Endothelial cell of umbilical vein (primary cell): ENCODE results near the gene PPP1R16B. TPM values are rescaled to one million over a fixed set of nuclear protein-coding genes. Genes with fewer than 3 reads are reported as not detected.

Source experiments
- BruUV-seq: library from RNA; stranded (reverse); fragments of 400-500 nt; replicated peaks from 2 replicates; lab custom pipeline; 2021; lab: Mats Ljungman, UMichigan
- CTCF ChIA-PET: fragments of 300-600, 350-600 bp; sonication (Branson Sonifier 250); formaldehyde crosslinking; loops from one replicate; lab custom pipeline; 2021; ENCODE audit warnings: antibody characterized with exemption, inconsistent platforms; lab: Charles Lee
- POLR2A ChIA-PET: fragments of 300-600, 350-600 bp; sonication (Branson Sonifier 250); formaldehyde crosslinking; loops from one replicate; lab custom pipeline; 2021; ENCODE audit warnings: antibody characterized with exemption, inconsistent platforms; lab: Charles Lee
- DNase-seq: peaks from one replicate; pipeline ENCODE4 v3.0.0-alpha.2; 2011; ENCODE audit warnings: low read depth, low spot score
- FAIRE-seq: peaks from 2 replicates; lab custom pipeline; 2011; peaks lifted over from hg19 to GRCh38; lab: Jason Lieb, UNC
- H2AFZ ChIP-seq: 2 replicates; pipeline ENCODE4 v1.6.0; 2012; ENCODE audit warnings: low read depth, low read length, control low read depth, inconsistent platforms
- H3K27ac ChIP-seq: 2 replicates; pipeline ENCODE4 v1.5.1; 2011; ENCODE audit warnings: low read depth, mild to moderate bottlenecking, control low read depth, low read length, moderate library complexity; ENCODE audit not compliant: insufficient read depth
- H3K27me3 ChIP-seq, 2 experiments: 2 replicates each; pipeline versions ENCODE4 v1.6.0 to v1.6.1; 2011; ENCODE audit warnings: low read length in 2 of 2, mixed read lengths in 1 of 2; ENCODE audit not compliant: control insufficient read depth in 2 of 2, insufficient read depth in 2 of 2
- H3K36me3 ChIP-seq, 2 experiments: 2 replicates in 1 of 2; 3 replicates in 1 of 2; pipeline ENCODE4 v1.5.1; 2011; ENCODE audit warnings: low read length in 2 of 2, mild to moderate bottlenecking in 1 of 2, moderate library complexity in 1 of 2; ENCODE audit not compliant: control insufficient read depth in 2 of 2, insufficient read depth in 2 of 2; ENCODE audit errors: extremely low read depth in 1 of 2
- H3K4me1 ChIP-seq: 3 replicates; pipeline ENCODE4 v1.5.1; 2011; ENCODE audit warnings: mild to moderate bottlenecking, low read length; ENCODE audit not compliant: control insufficient read depth, insufficient read depth; ENCODE audit errors: extremely low read depth
- H3K4me2 ChIP-seq: 2 replicates; pipeline ENCODE4 v1.6.1; 2011; ENCODE audit warnings: low read length, control low read depth, mixed read lengths; ENCODE audit not compliant: insufficient read depth
- H3K4me3 ChIP-seq, 3 experiments: fragments of 200-600 bp in 1 of 3; sonication (generic), shearing (Covaris generic) in 1 of 3; replicated peaks in 1 of 3; 2 replicates each; pipeline ENCODE4 v1.5.1; 2011 to 2016; ENCODE audit warnings: control low read depth in 3 of 3, low read length in 3 of 3, mild to moderate bottlenecking in 2 of 3, inconsistent platforms in 1 of 3, low read depth in 1 of 3, moderate library complexity in 1 of 3; ENCODE audit not compliant: insufficient read depth in 1 of 3
- H3K79me2 ChIP-seq: 2 replicates; pipeline ENCODE4 v1.6.0; 2012; ENCODE audit warnings: low read length, inconsistent platforms; ENCODE audit not compliant: control insufficient read depth, insufficient read depth
- H3K9ac ChIP-seq: replicated peaks from 2 replicates; pipeline ENCODE3; 2011; ENCODE audit warnings: low read length, control low read depth; ENCODE audit not compliant: insufficient read depth; ENCODE audit errors: extremely low read depth
- H3K9me1 ChIP-seq: replicated peaks from 3 replicates; pipeline ENCODE4 v1.6.0; 2011; ENCODE audit warnings: mild to moderate bottlenecking, low read length; ENCODE audit not compliant: control insufficient read depth, insufficient read depth; ENCODE audit errors: extremely low read depth
- H3K9me3 ChIP-seq: replicated peaks from 2 replicates; pipeline ENCODE4 v1.5.1; 2012; ENCODE audit warnings: low read length, inconsistent platforms; ENCODE audit not compliant: control insufficient read depth, insufficient read depth
- H4K20me1 ChIP-seq: replicated peaks from 2 replicates; pipeline ENCODE3; 2011; ENCODE audit warnings: mild to moderate bottlenecking, low read length; ENCODE audit not compliant: control insufficient read depth, insufficient read depth; ENCODE audit errors: extremely low read depth
- EZH2 ChIP-seq: IDR thresholded peaks from 2 replicates; pipeline ENCODE4 v1.6.1; 2012; ENCODE audit warnings: borderline replicate concordance, low read depth, mild to moderate bottlenecking, moderate library complexity, low read length, inconsistent platforms; ENCODE audit not compliant: severe bottlenecking
- FOS ChIP-seq: IDR thresholded peaks from 2 replicates; pipeline ENCODE4 v1.6.1; 2011; ENCODE audit warnings: mild to moderate bottlenecking, low read length, moderate library complexity, borderline replicate concordance; ENCODE audit not compliant: insufficient read depth
- GATA2 ChIP-seq: IDR thresholded peaks from 2 replicates; pipeline ENCODE4 v1.7.0; 2011; ENCODE audit warnings: low read depth, mild to moderate bottlenecking, moderate library complexity, mixed read lengths, low read length; ENCODE audit not compliant: insufficient read length, insufficient read depth
- JUN ChIP-seq: IDR thresholded peaks from 2 replicates; pipeline ENCODE4 v1.6.1; 2011; ENCODE audit warnings: borderline replicate concordance, low read depth; ENCODE audit not compliant: insufficient read length, insufficient read depth
- MAX ChIP-seq: IDR thresholded peaks from 2 replicates; pipeline ENCODE4 v1.6.1; 2011; ENCODE audit not compliant: insufficient read depth, insufficient read length
- MYC ChIP-seq: IDR thresholded peaks from one replicate; pipeline ENCODE4 v1.6.1; 2011; ENCODE audit warnings: mild to moderate bottlenecking, low read depth, low read length
- POLR2A ChIP-seq: IDR thresholded peaks from 2 replicates; pipeline ENCODE4 v1.6.1; 2012; ENCODE audit warnings: low read depth, mild to moderate bottlenecking, control low read depth, low read length
- POLR2AphosphoS5 ChIP-seq: IDR thresholded peaks from 2 replicates; pipeline ENCODE4 v1.6.1; 2012; ENCODE audit warnings: low read depth, mild to moderate bottlenecking, control low read depth, low read length, moderate library complexity; ENCODE audit not compliant: insufficient read depth
- dilution Hi-C: fragments of 300-500 bp; cut with MboI; formaldehyde crosslinking; loops from one replicate; pipeline ENCODE4 v1.15.0; 2019; ENCODE audit warnings: low sequenced_read_pairs; ENCODE audit not compliant: extremely low pct_ligation_motif_present
- intact Hi-C: fragments of 100-400 bp; cut with micrococcal nuclease; formaldehyde crosslinking; loops from one replicate; pipeline ENCODE4 v1.10.0; 2022
- polyA plus RNA-seq, 4 experiments: library from polyadenylated mRNA; depleted of rRNA in 3 of 4; stranded (reverse) in 3 of 4; unstranded in 1 of 4; fragments of >200 nt; gene quantifications; 2 replicates each; pipeline versions ENCODE4 v1.2.1 to v1.2.3, GENCODE V29; 2011 to 2012; ENCODE audit warnings: missing spikeins in 1 of 4
- total RNA-seq: library from RNA; stranded (reverse); gene quantifications from 2 replicates; pipeline ENCODE4 v1.2.3, GENCODE V29; 2021
- TF ChIP-seq, protein P1 (sequence below), 2 donors: IDR thresholded peaks; 1 replicate in 1 of 2; 2 replicates in 1 of 2; pipeline ENCODE4 v1.5.1; 2011; ENCODE audit warnings: low read length in 2 of 2, mild to moderate bottlenecking in 2 of 2, moderate library complexity in 2 of 2, control low read depth in 1 of 2, inconsistent platforms in 1 of 2, low read depth in 1 of 2; ENCODE audit not compliant: insufficient read depth in 1 of 2; ENCODE audit errors: extremely low read depth in 1 of 2

The PPP1R16B gene
- total and polyA plus RNA-seq, 2 donors (not counting 3 experiments of a cell fraction or from before 2014, with no cell fraction given) = 34.7 to 68.1 TPM

DNA sequence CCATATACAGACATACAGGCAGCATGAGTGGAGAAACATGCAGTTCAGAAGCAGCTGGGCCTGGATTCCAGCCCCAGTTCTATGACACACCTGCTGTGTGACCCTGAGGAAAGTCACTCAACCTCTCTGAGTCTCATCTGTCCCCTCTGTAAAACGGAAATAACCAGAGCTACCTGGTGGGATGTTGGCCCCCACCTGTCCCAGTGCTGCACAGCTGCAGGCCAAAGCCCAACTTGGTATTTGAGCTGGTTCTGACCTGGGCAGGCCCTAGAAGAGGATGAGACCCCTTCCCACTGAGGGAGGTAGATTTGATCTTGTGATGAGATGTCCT is 55.5 kb downstream of the PPP1R16B start:
- no peak overlapping the region for H3K9ac ChIP-seq
- DNase-seq (no peak), FAIRE-seq (no peak)

More for the DNA sequence above, 55.5 kb downstream of the PPP1R16B start:
- H2AFZ ChIP-seq = no peak overlapping the region
- no peaks in the 10 kb centered on the region for H4K20me1 ChIP-seq
- dilution Hi-C loops = no loop called here
- no peak overlapping the region for H3K4me3 ChIP-seq
- H3K4me2 ChIP-seq = no peak overlapping the region
- TF ChIP-seq, protein P1, sequence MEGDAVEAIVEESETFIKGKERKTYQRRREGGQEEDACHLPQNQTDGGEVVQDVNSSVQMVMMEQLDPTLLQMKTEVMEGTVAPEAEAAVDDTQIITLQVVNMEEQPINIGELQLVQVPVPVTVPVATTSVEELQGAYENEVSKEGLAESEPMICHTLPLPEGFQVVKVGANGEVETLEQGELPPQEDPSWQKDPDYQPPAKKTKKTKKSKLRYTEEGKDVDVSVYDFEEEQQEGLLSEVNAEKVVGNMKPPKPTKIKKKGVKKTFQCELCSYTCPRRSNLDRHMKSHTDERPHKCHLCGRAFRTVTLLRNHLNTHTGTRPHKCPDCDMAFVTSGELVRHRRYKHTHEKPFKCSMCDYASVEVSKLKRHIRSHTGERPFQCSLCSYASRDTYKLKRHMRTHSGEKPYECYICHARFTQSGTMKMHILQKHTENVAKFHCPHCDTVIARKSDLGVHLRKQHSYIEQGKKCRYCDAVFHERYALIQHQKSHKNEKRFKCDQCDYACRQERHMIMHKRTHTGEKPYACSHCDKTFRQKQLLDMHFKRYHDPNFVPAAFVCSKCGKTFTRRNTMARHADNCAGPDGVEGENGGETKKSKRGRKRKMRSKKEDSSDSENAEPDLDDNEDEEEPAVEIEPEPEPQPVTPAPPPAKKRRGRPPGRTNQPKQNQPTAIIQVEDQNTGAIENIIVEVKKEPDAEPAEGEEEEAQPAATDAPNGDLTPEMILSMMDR (IDR thresholded peaks at IDR 0.05; ENCODE audit: extremely low read depth in 1 of 2, insufficient read depth in 1 of 2, low read depth in 1 of 2, low read length in 2 of 2) = no peak
- TF ChIP-seq FOS (no peak), EZH2 (no peak), POLR2AphosphoS5 (no peak), JUN (no peak), GATA2 (no peak), MYC (no peak), MAX (no peak), POLR2A (no peak)
- intact Hi-C loops = no loop called here
- no peaks in the 10 kb centered on the region for H3K9me3 ChIP-seq
- no peaks in the 10 kb centered on the region for H3K9me1 ChIP-seq
- no peak overlapping the region for H3K27ac ChIP-seq
- CTCF ChIA-PET = interaction anchor here (0.8 to 1.5 kb wide), 4 partner anchors 11 to 135 kb away, joined by 3 to 4 read pairs (median 3); no protein-coding TSS in a partner anchor
- POLR2A ChIA-PET = no interaction called here
- H3K4me1 ChIP-seq = peaks cover under 1% of the 10 kb centered on the region
- peaks cover 0 to 5% of the 10 kb centered on the region in 2 experiments for H3K36me3 ChIP-seq
- H3K27me3 ChIP-seq = no peaks in the 10 kb centered on the region
- H3K79me2 ChIP-seq = no peaks in the 10 kb centered on the region
- BruUV-seq = no TSS peak
